NCI-H1694 (cell line): ENCODE data around the gene SLC25A23.
"Not testable (repeated sequence)": the region's sequence is repeated elsewhere in the genome, so short reads cannot be mapped to it uniquely, and the experiment has no call there.

Experiments
- DNase-seq: peaks from one replicate; lab custom pipeline; 2025; lab: John Stamatoyannopoulos, UW

Gene SLC25A23

DNA sequence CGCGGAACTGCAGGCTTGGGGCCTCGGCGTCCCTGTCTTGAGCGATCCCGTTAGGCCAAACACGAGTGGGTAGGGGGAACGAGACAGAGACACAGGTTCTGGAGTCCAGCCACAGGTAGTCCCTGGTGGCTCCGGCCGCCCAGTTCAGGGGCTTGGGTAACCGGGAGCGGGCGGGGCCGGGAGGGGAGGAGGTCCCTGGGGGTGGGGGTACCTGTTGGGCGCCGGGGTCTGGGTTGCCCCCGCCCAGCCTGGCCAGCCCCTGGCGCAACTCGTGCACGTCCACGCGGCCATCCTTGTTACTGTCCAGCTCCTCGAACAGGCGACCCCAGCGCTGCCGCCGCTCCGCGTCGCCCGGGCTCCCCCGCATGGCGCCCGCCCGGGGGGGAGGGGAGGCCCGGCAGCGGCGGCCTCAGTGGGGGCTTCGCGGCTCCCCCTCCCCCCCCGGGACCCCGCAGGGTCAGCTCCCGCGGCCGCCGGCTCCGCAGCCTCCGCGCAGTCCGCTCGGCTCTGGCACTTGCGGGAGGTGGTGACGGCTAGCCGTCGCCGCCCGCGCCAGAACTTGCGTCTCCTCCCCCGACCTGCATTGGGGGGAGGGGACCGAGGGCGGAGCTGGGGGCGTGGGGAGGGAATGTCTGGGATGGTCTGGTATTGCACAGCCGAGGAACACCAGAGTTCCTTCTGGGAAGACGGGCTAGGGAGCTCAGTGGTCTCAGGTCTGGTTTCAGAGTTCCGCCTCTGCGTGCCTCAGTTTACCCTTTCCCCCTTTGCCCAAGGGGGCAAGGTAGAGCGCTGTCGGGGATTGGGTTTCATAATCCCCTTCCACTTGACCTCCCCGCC, at the start of gene SLC25A23:
TSS of gene SLC25A23 (minus strand) at position 531 of the 837 bp plus-strand sequence. CDS start at position 367, 164 bp downstream.
- peak; percentile 7 for DNase-seq

DNA sequence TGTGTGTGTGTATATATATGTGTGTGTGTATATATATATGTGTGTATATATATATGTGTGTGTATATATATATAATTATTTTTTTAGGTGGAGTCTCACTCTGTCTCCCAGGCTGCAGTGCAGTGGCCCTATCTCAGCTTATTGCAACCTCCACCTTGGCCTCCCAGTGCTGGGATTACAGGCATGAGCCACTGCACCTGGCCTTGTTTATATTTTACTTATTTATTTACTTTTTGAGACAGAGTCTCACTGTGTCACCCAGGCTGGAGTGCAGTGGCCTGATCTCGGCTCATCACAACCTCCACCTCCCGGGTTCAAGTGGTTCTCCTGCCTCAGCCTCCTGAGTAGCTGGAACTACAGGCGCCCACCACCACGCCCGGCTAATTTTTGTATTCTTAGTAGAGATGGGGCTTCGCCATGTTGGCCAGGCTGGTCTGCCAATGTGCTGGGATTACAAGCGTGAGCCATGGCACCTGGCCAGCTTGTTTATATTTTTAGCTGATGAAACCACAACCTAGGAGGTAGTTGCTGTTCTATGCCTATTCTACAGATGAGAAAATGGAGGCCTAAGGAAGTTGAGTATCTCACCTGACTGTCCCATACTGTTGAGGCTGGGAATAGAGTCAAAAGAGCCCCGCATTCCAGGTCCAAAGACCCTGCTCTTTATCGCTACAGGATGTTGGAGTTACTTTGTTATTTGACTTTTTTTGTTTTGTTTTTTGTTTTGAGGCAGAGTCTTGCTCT, 48.6 kb upstream of the SLC25A23 start:
- not testable (repeated sequence) for DNase-seq

DNA sequence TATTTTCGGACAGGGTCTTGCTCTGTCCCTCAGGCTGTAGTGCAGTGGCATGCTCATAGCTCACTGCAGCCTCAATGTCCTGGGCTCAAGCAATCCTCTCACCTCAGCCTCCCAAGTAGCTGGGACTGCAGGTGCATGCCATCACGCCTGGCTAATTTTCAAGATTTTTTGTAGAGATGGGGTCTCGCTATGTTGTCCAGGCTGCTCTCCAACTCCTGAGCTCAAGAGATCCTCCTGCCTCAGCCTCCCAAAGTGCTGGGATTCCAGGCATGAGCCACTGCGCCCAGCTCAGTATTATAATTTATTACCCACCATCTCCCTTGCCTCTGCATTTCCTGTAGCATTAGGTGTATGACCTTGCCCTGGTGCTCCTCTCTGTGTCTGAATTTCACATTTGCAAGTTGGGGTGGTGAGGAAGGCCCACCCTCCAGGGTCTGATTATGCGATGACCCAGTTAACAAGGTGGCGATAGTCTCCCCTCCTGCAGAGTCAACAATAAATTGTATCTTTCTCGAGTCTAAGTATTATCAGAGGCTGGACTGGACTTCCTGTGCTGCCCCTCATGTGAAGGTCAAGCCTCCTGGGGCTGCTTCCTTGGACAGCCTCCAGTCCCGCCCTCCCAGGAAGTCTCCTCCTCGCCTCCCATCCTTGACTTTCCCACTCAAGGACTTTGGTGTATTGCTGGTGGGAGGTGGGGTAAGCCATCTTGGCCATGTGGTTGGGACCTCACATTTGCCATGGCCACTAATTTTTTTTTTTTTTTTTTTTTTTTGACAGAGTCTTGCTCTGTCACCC, 44.0 kb upstream of the SLC25A23 start:
- DNase-seq: no peak

- DNase-seq: no peak
These were observed 42.4 kb upstream of the SLC25A23 start, which contains the start of gene TUBB4A for GRCh38 chr19:6501740-6502648. TSS of gene TUBB4A (minus strand) at chr19:6502309. CDS start at chr19:6502212, 97 bp downstream.

- DNase-seq: no peak
These were observed 41.5 kb upstream of the SLC25A23 start for GRCh38 chr19:6500837-6501739.

- DNase-seq: no peak
These were observed 39.6 kb upstream of the SLC25A23 start for GRCh38 chr19:6499052-6499790.

DNA sequence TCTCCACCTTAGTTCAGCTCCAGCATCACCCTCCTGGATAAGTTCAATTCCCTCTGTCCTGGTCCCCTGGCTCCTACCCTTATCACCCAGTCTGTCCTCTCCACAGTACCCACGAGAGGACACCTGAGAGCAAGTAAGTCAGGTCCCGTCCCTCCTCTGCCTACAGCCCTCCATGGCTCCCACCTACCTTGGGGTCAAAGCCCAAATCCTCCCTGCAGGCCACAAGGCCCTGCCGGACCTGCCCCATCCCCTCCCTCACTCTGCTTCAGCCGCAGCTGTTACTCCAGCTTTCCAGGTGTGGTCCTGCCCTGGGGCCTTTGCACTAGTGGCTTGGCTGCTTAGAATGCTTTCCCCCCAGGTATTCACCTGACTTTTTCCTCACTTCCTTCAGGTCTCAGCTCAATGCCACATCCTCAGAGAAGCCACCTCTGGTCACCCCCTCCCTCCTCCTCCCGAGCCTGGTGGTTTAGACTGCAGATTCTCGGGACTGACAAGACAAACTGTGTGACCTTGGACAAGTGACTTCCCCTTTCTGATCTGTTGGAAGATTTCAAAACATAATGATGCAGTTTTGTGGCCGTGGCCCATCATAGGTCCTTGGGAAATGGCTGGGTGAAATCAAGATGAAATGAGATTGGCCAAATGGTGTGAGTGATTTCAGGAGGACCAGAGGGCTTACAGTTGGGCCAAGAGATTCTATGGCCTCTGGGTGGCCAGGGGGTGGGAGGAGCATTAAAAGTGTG, 38.9 kb upstream of the SLC25A23 start:
- no peak for DNase-seq

DNA sequence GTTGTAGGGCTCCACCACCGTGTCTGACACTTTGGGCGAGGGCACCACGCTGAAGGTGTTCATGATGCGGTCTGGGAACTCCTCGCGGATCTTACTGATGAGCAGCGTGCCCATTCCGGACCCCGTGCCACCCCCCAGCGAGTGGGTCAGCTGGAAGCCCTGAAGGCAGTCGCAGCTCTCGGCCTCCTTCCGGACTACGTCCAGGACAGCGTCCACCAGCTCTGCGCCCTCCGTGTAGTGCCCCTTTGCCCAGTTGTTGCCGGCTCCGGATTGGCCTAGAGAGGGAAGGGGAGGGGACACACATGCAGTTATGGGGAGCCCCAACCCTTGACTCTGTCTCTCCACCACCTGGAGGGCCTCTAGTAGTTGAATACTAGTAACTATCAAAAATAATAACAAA, 36.4 kb upstream of the SLC25A23 start:
- no peak for DNase-seq

- no peak for DNase-seq
These were observed 34.9 kb upstream of the SLC25A23 start for GRCh38 chr19:6494438-6495036.

GRCh38 chr19:6491802-6492592, 32.4 kb upstream of the SLC25A23 start:
- no peak for DNase-seq

DNA sequence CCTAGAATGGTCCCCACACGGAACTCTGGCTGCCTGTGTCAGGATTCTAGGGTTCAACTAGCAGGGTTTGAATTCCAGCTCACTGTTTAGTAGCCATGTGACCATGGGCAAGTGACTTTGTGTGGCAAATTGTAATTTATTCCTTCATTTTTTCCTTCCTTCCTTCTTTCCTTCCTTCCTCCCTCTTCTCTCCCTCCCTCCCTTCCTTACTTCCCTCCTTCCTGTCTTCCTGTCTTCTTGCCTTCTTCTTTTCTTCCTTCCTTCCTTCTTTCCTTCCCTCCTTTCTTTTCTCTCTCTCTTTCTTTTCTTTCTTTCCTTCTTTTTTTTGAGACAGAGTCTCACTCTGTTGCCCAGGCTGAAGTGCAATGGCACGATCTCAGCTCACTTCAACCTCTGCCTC, 30.5 kb upstream of the SLC25A23 start:
- DNase-seq: no peak

DNA sequence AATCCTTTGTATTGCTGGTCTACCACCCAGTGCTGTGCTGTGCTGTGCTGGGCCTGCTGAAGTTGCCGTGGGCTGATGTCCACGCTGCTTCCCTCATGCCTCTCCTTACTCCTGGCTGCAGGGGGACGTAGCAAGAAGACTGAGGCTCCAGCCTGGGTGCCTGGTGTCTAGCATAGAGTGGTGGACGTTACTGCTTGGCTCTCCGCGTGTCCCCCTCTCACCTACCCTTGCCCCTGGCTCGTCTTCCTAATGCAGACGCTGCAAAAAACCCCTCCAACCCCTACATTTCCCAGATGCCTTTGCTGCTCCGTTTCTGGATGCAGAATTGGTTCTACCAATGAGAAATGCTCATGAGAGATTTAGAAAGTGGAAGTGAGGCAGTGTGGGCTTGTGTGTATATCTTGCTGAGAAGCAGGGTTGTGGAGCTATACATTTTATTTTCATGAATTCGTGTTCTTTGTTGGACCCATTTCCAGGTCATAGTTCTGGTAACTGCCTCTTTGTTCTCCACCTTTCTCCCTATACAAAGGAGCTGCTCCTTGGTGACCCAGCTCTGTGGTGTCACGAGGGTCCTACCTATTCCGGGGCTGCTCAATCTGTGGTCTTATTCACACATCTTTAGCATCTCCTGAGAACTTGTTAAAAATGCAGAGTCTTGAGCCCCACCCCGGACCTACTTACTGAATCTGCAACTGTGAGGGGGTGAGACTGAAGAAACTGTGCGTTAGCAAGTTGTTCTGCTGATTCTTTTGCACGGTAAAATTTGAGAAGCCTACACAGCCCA, 29.9 kb upstream of the SLC25A23 start:
- no peak for DNase-seq

DNA sequence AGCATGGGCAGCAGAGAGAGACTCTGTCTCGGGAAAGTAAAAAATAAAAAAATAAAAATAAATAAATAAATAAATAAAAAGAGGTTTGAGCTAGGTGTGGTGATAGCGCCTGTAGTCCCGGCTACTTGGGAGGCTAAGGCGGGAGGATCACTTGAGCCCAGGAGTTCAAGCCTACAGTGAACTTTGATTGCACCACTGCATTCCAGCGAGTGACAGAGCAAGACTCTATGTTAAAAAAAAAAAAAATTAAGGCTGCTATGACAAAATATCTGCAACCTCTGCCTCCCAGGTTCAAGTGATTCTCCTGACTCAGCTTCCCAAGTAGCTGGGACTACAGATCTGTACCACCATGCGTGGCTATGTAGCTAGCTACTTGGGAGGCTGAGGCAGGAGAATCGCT, 25.2 kb upstream of the SLC25A23 start:
- DNase-seq: no peak

- no peak for DNase-seq
These were observed 24.6 kb upstream of the SLC25A23 start for GRCh38 chr19:6484230-6484629.

- no peak for DNase-seq
These were observed 23.6 kb upstream of the SLC25A23 start for GRCh38 chr19:6483235-6483634.

GRCh38 chr19:6482343-6482686, 22.7 kb upstream of the SLC25A23 start:
- no peak for DNase-seq
